Loucy (cell line): ENCODE data around the gene ANXA4.

Experiments used
- CTCF ChIP-seq: fragments of 200-600 bp; sonication (generic); conservative IDR thresholded peaks from 2 replicates; pipeline ENCODE4 v1.5.1; 2014; ENCODE audit warnings: mild to moderate bottlenecking, antibody characterized with exemption, low read length
- EZH2phosphoT487 ChIP-seq: fragments of 200-600 bp; IDR thresholded peaks from 2 replicates; pipeline ENCODE4 v1.6.1; 2018; ENCODE audit warnings: antibody characterized with exemption, mild to moderate bottlenecking, moderate library complexity, borderline replicate concordance

- TF ChIP-seq CTCF, result no peak
- no peak for TF ChIP-seq EZH2phosphoT487
These were observed 91.8 kb downstream of the ANXA4 start for GRCh38 chr2:69833752-69834151.
